Astrocyte of the spinal cord (primary cell): Measurements from ENCODE around the gene ANXA11.
A peak's percentile ranks its signal among the peaks of the same experiment; 100 is the strongest.
"Not testable (repeated sequence)": the region's sequence is repeated elsewhere in the genome, so short reads cannot be mapped to it uniquely, and the experiment has no call there.

ENCODE experiments used
- DNase-seq: peaks from one replicate; pipeline ENCODE4 v3.0.0; 2011; ENCODE audit warnings: low read depth, low spot score
- H3K4me3 ChIP-seq: 2 replicates; pipeline ENCODE4 v1.5.1; 2011; ENCODE audit warnings: low read depth, mild to moderate bottlenecking, low read length, moderate library complexity
- CTCF ChIP-seq: IDR thresholded peaks from 2 replicates; pipeline ENCODE4 v1.5.1; 2012; ENCODE audit warnings: low read depth, mild to moderate bottlenecking, low read length, inconsistent platforms
- in situ Hi-C: cut with HindIII; loops from 2 replicates; pipeline ENCODE4 v1.10.0; 2017; ENCODE audit warnings: low sequenced_read_pairs

Gene ANXA11

GRCh38 chr10:80206277-80206655 is 929 bp upstream of the ANXA11 start:
- DNase-seq: no peak
- no peak overlapping the region for H3K4me3 ChIP-seq
- in situ Hi-C loops: no loop called here
- TF ChIP-seq CTCF: no peak

GRCh38 chr10:80204677-80205476 is 460 bp downstream of the ANXA11 start:
- in situ Hi-C loops: no loop called here
- peak; percentile 28 for DNase-seq
- H3K4me3 ChIP-seq: peak overlapping the region; percentile 81
- no peak for TF ChIP-seq CTCF

- in situ Hi-C loops: no loop called here
- DNase-seq: peak; percentile 27
- TF ChIP-seq CTCF: no peak
- H3K4me3 ChIP-seq: peak overlapping the region; percentile 81
Observed at GRCh38 chr10:80203835-80204676, 1.3 kb downstream of the ANXA11 start.

- DNase-seq: peak; percentile 93
- H3K4me3 ChIP-seq: peak overlapping the region; percentile 81
- in situ Hi-C loops: no loop called here
- TF ChIP-seq CTCF: no peak
Observed at GRCh38 chr10:80202934-80203834, 2.2 kb downstream of the ANXA11 start.

GRCh38 chr10:80202530-80202929 is 2.8 kb downstream of the ANXA11 start:
- in situ Hi-C loops, DNase-seq, H3K4me3 ChIP-seq: not testable (repeated sequence)

- H3K4me3 ChIP-seq: no peak overlapping the region
- no peak for TF ChIP-seq CTCF
- no peak for DNase-seq
- in situ Hi-C loops: no loop called here
Observed at GRCh38 chr10:80201608-80202141, 3.7 kb downstream of the ANXA11 start.
